Measurements from ENCODE around the gene NOTUM.

DNA sequence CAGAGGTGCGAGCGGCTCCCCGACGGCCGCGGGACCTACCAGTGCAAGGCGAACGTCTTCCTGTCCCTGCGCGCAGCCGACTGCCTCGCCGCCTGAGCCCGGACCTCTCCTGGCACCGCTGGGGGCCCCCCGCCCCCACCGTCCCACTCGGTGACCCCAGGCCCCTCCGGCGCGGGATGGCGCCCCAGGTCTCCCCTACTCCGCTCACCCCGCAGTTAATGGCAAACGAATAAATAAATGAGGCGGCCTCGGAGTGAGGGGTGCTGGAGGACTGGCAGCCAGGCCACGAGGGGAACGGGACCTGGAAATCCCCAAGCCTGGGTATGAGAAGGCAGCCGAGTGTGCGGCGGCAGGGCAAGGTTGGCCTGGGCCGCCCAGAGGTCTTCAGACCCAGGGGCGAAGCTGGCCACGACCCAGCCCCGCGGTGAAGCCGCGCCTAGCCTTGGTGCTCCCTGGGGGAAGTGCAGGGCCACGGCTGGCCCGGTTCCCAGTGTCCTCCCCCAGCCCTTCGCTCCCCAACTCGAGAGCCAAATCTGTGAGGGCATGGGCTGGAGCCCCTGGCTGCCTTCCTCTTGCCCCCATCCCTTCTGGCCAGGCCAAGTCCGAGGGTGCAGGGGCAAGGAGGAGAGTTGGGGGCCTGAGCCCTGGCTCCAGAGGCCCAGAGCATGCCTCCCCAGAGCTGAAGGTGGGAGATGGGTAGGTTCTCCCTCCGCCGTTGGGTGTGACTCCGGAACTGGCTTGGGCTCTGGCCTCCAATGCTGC is 58.2 kb downstream of the NOTUM start:
- TF ChIP-seq RAD21 (IDR thresholded peaks at IDR 0.05): no peak
- TF ChIP-seq, protein P1, sequence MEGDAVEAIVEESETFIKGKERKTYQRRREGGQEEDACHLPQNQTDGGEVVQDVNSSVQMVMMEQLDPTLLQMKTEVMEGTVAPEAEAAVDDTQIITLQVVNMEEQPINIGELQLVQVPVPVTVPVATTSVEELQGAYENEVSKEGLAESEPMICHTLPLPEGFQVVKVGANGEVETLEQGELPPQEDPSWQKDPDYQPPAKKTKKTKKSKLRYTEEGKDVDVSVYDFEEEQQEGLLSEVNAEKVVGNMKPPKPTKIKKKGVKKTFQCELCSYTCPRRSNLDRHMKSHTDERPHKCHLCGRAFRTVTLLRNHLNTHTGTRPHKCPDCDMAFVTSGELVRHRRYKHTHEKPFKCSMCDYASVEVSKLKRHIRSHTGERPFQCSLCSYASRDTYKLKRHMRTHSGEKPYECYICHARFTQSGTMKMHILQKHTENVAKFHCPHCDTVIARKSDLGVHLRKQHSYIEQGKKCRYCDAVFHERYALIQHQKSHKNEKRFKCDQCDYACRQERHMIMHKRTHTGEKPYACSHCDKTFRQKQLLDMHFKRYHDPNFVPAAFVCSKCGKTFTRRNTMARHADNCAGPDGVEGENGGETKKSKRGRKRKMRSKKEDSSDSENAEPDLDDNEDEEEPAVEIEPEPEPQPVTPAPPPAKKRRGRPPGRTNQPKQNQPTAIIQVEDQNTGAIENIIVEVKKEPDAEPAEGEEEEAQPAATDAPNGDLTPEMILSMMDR (IDR thresholded peaks at IDR 0.05; ENCODE audit: low read depth, low read length, missing input control): no peak

All from liver (tissue), 3 donors.